ENCODE results near the gene URB1.
"Not testable (repeated sequence)": the region's sequence is repeated elsewhere in the genome, so short reads cannot be mapped to it uniquely, and the experiment has no call there.

The URB1 gene

GRCh38 chr21:32279377-32279680, 113.5 kb downstream of the URB1 start:
- no peak for DNase-seq

DNA sequence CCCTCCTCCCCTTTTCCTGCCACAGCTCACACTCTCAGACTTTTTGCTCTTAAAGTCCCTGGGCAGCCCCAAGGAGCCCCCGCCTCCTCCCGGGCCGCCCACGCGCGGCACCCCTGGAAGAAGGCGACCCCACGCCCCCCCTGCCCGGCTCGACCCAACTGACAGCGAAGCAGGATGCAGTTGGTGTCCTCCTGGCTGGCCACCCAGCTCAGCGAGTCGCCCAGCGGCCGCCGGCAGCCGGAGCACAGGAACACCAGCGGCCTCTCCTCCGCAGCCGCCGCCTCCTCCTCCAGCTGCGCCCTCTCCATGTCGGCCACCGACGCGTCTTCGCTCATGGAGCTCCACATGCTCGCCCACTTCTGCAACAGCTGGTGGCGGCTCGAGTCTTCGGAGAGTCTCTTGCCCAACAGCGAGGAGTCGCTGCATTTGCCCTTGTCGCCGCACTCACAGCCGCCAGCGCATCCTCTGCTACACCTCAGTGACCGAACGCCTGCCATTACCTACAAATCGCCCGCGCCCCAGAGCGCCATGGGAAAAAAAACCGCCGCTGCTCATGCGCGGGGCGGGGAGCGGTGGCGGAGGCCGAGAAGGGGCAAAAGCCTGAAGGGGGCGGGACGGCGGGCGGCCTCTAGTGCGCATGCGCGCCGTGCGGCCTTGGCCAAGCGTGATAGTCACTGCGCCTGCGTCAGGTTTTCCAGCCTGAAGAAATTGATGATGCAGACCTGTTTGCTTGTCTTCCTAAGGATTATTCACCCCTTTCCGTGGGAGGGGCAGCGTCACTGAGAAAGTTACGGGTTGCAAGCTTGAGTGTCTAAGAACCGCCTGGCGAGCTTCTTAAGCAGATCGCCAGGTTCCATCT, 114.1 kb downstream of the URB1 start, which contains the start of gene MIS18A:
Gene MIS18A, minus strand, starts transcription at position 532 of the 859 bp plus-strand sequence. Its CDS starts 35 bp downstream, at position 497.
- DNase-seq = peak; percentile 97

GRCh38 chr21:32278103-32278502, 114.7 kb downstream of the URB1 start:
- DNase-seq = no peak

DNA sequence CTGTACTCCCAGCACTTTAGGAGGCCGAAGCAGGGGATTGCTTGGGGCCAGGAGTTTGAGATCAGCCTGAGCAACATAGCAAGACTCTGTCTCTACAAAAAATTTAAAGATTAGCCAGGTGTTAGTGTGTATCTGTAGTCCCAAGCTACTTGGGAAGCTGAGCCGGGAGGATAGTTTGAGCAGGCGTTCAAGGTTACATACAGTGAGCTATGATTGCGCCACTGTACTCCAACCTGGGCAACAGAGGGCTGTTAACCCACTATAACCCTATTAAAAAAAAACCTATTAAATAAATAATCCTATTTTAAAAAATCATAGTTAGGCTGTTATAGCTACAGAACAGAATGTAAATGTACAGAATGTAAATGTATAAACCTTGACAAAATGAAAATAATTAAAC, 116.1 kb downstream of the URB1 start:
- no peak for DNase-seq

GRCh38 chr21:32270748-32271147, 122.1 kb downstream of the URB1 start:
- no peak for DNase-seq

- not testable (repeated sequence) for DNase-seq
Measured at GRCh38 chr21:32265321-32265720, 127.5 kb downstream of the URB1 start.

DNA sequence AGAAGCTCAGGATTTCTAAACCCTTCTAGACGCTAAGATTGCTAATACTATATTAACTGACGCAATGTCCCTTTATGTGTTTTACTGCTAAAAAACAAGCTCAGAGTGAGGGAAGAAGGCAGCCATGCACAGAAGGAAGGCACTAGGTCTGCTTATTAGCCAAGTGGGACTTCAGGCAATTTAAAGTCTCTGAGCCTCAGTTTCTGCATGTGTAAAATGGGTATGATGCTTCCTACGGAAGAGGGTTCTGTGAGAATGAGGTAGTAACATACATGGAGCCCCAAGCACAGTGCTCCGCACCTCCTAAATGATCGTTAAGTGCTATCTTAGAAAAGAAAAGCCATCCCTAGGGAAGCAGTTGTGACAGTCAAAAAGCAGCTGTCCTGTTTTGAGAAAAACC, 130.9 kb downstream of the URB1 start:
- DNase-seq = no peak
